Measurements from ENCODE around the gene SYNPO2.

SYNPO2 gene

GRCh38 chr4:118881512-118882146, 7.0 kb upstream of the SYNPO2 start:
- DNase-seq (ENCODE audit: low read depth in 2 of 2) = no peak

DNA sequence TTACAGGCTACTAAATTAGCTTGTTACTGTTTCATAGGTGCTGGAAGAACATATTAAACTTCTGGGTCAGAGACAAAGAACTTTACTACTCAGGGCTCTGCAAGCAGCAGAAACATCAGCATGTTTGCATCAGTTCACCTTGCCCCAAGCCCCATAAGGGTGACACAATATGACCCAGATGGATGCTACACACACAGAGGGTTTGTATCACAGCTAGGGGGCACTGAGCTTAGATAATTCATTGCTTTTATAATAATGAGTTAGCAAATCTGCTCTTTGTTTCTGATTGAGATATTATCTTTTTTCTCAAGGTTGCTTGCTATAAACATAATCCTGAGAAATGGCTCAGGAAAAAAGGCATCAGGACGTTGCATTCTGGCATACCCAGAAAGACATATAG, 4.8 kb upstream of the SYNPO2 start:
- no peak for DNase-seq (ENCODE audit: low read depth in 2 of 2)

- no peak for DNase-seq (ENCODE audit: low read depth in 2 of 2)
Observed at GRCh38 chr4:118884716-118885115, 3.9 kb upstream of the SYNPO2 start.

DNA sequence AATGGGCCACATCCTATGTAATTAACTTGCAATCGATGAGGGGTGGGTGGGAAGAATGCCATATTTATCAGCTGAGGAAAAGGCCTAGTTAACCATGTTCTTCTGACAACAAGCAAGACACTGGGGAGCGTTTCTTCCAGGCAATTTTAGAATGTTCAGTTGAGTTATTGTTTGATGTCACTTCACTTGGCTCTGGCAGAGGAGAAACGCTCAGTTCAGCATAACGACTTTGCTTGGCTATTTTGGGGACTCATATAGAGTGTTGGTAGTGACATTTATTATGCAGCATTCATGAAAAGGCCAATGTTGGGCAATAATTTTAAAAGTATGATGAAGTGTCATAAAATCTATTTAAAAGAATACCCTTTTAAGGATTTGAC, 648 bp downstream of the SYNPO2 start:
- no peak for DNase-seq (ENCODE audit: low read depth in 2 of 2)

DNA sequence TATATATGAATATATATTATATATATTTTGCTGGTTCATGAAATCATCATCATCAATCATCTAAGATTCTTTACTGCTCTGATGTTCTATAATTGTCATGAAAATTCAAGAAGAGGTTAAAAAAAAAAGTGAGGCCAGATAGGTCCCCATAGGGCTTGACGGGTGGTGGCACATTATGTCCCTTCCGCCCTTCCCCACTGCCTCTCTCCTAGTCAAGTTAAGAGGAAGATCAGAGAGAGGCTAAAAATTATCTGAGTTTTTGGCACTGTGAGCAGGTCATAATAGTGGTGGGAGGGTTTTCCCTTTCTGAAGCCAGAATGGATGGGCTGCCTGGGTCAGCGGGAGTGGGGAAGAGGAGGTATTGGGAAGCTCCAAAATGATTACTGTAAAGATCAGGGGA, 5.4 kb downstream of the SYNPO2 start:
- DNase-seq (ENCODE audit: low read depth in 2 of 2) = no peak

- DNase-seq (ENCODE audit: low read depth in 2 of 2) = no peak
Observed at GRCh38 chr4:118898221-118898620, 9.6 kb downstream of the SYNPO2 start.

- no peak for DNase-seq (ENCODE audit: low read depth in 2 of 2)
Observed at GRCh38 chr4:118898684-118899138, 10.1 kb downstream of the SYNPO2 start.

DNA sequence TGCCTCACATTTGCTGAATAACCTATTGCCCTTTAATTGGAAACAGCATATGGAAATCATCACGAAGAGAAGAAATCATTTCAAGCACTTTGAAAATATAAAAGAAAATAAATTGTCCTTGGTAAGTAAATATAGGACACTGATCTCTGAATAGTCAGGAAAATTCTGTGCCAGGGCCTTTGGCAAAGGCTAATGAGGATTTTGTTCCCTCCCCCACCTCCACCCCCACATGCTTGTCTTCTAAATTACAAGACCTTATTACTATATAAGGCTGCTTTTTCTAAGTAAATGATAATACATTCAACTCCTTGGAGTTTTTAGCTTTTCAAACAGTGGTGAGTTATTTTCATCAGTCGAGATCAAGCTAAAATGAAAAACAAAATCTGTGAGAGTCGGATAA, 15.8 kb downstream of the SYNPO2 start:
- no peak for DNase-seq (ENCODE audit: low read depth in 2 of 2)

DNA sequence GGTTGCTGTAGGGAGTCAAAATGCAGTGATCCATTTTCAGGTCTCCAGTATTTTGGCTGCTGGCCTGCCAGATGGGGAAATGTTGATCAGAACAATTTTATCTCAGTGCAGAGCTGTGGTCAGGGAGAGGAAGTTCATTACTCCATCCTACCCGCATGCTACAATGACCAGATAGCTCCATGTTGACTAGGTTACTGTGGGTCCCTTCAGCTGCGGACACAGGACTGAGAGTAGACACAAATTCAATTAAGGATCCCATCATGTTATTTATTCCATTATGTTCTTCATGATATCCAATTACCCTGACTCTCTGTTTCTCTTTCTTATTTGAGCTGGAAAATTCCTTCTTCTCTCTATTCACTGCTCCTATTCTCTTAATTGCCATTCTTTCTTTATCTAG, 16.3 kb downstream of the SYNPO2 start:
- no peak for DNase-seq (ENCODE audit: low read depth in 2 of 2)

GRCh38 chr4:118905566-118905965, 16.9 kb downstream of the SYNPO2 start:
- DNase-seq (ENCODE audit: low read depth in 2 of 2) = no peak

GRCh38 chr4:118909173-118909956, 20.7 kb downstream of the SYNPO2 start:
- DNase-seq (ENCODE audit: low read depth in 2 of 2) = no peak

DNA sequence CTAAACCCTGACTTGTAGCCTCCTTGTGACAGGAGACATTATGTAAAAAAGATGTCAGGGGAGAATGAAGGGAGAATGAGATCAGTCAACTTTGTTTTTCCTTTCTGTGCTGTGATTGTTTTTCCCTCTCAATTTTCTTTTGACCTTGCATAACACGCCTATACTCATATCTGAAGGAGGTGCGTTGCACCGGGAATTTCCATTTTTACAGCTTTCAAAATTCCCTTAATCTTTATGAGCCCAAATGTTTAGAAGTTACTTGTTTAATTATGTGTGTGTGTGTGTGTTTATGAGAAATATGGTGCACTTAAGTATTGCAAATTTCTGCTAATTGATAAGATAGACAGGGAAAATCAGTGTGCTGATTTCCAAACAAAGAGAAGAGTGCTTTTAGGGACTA, 21.6 kb downstream of the SYNPO2 start:
- no peak for DNase-seq (ENCODE audit: low read depth in 2 of 2)

GRCh38 chr4:118911238-118911703, 22.6 kb downstream of the SYNPO2 start:
- no peak for DNase-seq (ENCODE audit: low read depth in 2 of 2)

DNA sequence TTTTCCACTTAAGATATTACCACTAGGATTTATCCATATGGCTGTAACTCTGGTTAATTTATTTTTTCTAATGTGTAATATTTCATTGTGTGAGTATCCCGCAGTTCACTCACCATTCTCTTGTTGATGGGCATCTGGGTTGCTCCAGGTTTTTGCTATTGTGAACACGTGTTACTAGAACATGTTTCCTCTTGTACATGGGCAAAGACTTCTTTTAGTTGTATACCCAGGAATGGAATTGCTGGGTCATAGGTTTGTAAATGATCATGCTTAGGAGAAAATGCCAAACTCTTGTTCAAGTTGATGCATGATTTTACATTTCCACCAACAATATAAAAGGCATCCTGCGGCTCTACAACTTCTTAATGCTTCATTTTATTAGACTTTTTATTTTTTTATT, 26.8 kb downstream of the SYNPO2 start:
- DNase-seq (ENCODE audit: low read depth in 2 of 2) = no peak

- no peak for DNase-seq (ENCODE audit: low read depth in 2 of 2)
Observed at GRCh38 chr4:118916691-118917289, 28.1 kb downstream of the SYNPO2 start.

- no peak for DNase-seq (ENCODE audit: low read depth in 2 of 2)
Observed at GRCh38 chr4:118917582-118917981, 28.9 kb downstream of the SYNPO2 start.

- DNase-seq (ENCODE audit: low read depth in 2 of 2) = no peak
Observed at GRCh38 chr4:118918388-118918787, 29.7 kb downstream of the SYNPO2 start.

- DNase-seq (ENCODE audit: low read depth in 2 of 2) = no peak
Observed at GRCh38 chr4:118920247-118920646, 31.6 kb downstream of the SYNPO2 start.

DNA sequence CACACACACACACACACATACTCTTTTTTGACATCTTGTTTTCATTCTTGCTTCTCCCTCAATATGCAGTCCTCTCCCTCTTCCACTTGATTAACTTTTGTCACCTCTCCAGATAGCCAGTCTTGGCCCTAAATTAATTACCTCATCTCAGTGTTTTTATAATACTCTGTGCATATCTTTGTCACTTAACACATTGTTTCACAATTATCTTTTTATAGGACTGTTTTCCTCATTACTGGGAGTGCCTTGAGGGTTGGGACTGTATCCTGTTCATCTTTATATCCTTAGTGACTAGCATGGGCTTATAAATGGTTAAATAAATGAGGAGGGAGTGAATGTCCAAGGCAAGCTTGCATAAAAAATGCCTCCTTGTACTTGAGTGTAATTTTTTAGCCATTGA, 33.1 kb downstream of the SYNPO2 start:
- no peak for DNase-seq (ENCODE audit: low read depth in 2 of 2)

- no peak for DNase-seq (ENCODE audit: low read depth in 2 of 2)
Observed at GRCh38 chr4:118923891-118924290, 35.2 kb downstream of the SYNPO2 start.

- DNase-seq (ENCODE audit: low read depth in 2 of 2) = no peak
Observed at GRCh38 chr4:118927974-118928373, 39.3 kb downstream of the SYNPO2 start.

DNA sequence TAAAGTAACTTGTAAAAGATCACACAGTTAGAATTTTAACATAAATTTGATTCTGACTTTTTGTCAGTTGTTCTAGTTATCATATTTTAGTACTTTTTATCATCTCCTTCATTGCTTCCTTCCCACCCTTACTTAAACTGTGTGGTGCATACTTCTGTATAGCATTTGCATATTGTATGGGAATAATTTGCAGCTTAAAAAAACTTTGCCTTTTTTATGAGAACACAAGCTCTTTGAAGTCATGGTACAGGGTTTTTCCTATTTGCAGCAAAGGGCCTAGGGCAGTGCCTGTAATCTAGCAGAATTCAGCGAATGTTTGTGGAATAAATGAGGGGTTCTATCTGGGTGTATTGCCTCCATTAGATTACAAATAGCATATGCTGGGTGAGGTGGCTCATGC, 41.6 kb downstream of the SYNPO2 start:
- no peak for DNase-seq (ENCODE audit: low read depth in 2 of 2)

DNA sequence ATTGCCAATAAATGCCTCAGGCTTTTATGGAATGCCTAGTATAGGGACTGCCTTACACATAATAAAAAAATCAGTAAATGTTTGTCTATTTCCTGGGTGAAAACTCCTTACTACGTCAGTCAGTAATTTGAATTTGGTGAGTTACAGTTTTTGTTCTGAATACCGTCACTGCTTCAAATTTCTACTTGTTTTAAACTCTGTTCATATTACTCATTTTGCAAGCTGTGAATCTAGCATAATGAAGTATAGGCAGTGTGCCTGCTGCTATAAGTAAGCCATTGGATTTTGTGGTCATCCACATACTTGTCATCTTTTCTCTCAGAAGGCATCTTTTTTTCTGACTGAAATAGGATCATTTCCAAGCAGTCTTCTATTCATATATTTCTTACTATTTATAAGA, 43.1 kb downstream of the SYNPO2 start:
- DNase-seq (ENCODE audit: low read depth in 2 of 2) = no peak

Data from activated CD4-positive, alpha-beta T cell treated with anti-CD3 and anti-CD28 coated beads for 24 hours (primary cell).